HG03571 (cell line): ENCODE results near the gene CDH12.
"Not testable (repeated sequence)": the region's sequence is repeated elsewhere in the genome, so short reads cannot be mapped to it uniquely, and the experiment has no call there.

Experiments used
- ATAC-seq: cut with Tn5 transposase; IDR thresholded peaks from one replicate; pipeline ENCODE4 v1.9.1; 2021; ENCODE audit not compliant: unreplicated experiment

Gene CDH12

DNA sequence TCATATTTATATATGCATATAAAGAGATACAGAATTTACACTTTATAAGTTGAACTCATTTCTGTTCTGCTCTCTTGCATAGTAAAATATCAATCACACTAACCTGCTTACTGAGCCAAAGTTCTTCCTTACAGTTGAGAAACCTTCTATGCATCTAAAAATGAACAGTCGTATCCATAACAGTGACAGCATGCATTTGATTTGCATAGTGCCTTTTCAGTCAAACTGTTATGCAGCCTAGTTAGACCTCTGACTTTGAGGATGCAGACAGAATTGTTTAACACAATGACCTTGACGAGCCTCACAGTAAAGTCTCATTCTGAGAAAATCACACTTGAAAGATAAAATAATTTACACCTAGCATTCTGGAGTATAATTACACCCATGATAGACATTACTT is 683.9 kb downstream of the CDH12 start:
- ATAC-seq = not testable (repeated sequence)

DNA sequence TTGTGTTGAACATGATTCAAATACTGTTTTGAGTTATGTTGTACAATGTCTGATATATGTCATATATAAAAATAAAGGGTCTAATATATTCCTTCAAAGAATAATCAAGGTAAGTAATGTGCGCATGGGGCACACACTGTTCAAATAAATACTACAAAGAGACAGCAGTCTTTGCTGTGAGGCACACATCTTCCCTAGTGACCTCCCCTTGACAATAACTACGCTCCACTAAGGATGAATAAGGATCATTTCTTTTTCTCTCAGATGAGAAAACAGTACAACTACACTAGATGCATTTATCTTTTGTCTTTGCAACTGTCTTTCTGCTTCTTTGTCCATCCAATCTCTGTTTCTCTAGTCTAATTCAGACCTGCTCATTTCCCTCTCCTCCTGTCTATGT is 684.4 kb downstream of the CDH12 start:
- ATAC-seq = not testable (repeated sequence)

DNA sequence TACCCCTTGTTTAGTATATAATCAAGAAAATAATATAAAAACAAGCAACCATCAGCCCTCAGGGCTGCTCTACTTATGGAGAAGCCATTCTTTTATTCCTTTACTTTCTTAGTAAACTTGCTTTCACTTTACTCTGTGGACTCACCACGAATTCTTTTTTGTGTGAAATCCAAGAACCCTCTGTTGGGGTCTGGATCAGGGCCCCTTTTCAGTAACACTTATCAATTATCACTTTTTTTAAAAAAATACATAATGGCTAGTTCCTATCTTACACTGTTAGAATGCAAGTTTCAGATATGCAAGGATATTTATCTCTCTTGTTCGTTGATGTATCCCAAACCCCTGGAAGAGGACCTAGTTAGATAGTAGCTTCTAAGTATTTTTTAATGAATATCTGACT is 687.2 kb downstream of the CDH12 start:
- not testable (repeated sequence) for ATAC-seq

DNA sequence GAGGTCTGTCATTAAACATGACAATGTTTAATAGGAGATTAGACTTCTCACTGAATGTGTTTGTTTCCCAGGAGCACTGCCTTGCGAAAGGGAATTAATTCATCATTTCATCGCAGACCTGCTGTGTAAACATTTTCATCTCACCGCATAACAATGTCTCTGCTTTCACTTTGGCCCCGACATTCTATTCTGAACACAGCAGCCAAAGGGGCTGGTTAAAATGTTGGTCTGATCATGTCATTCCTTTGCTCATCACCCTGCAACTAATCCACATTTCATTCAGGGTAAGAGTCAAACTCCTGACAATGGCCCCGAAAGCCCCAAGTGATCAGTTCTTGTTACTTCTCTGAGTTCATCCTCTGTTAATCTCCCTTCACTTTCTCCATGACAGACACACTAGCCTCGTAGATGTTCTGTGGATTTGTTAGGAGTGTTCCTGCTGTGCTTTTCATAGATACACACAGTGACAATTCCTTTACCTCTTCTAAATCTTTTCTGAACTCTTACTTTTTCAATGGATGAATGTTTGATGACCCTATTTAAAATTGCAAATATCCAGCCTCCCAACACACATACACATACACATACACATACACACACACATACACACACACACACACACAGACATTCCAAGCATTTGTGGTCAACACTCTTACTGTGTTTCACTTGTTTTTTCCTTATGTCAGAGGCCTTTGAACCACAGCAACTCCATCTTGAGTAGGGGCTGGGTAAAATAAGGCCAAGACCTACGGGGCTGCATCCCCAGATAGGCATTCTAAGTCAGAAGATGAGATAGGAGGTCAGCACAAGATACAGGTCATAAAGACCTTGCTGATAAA is 688.0 kb downstream of the CDH12 start:
- not testable (repeated sequence) for ATAC-seq

DNA sequence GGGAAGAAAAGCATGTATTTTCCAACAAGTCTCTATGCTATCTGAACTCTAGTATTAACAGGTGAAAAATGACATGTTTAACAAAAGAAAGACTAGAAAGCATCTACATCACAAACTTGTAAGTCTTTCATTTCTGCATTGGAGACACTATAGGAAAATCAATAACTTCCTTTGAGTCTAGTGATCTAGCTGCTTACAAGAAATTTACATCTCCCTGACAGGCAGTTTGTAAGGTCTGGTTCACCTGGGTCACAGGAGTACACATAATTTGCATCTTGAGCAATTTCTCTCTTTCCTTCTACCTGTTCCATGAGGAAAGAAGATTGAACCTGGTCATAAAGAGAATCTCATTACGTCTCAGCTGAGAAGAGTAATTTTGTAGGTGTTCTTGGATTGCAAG is 696.2 kb downstream of the CDH12 start:
- ATAC-seq = not testable (repeated sequence)

DNA sequence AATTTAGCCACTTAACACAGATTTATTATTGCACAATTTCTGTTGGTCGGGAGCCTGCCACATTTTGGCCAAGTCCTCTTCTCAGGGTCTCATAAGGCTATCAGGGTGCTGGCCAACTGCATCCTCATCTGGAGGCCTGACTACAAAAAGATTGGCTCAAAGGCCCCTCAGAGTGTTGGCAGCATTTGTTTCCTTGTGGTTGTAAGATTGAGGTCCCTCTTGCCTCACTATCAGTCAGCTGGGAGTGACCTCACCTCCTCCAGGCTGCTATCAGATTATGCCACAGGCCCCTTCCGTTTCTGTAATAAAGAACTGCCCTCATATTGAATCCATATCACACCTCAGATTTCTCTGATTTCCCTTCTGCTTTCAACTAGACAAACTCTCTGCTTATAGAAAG is 698.4 kb downstream of the CDH12 start:
- not testable (repeated sequence) for ATAC-seq

DNA sequence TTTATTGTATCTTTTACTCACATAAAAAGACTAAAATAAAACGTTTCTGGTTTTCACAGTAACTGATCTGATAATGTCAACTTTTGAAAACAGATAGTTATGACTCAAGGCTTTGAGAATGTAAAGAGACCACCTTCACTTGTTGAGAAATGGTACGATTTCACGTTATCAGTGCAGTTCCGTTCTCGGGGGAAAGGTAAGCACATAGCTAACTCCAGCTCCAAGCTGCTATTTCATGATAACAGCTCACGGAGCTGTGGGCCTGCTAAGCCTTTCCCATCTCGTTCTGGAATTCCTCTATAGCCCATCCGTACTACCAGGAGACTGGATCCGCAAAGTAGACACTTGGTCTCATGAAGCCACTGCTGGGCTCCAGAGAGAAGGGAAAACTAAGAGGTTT is 701.3 kb downstream of the CDH12 start:
- ATAC-seq = not testable (repeated sequence)

DNA sequence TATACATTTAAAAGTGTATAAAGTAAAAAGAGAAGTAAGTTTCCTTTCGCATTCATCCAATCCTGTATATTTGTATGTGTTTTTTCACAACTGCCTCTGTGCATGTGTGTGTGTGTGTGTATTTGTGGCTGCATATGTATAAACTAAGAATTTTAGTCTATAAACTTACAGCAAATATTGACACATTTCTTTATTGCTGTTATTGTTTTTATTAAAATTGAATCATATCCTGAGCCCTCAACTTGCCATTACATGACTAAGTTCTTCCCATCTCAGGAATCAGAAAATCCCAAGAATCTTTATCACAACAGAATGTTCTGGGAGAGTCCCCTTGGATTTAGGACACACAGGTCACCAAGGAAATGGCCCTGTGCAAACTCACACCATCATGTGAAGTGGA is 712.7 kb downstream of the CDH12 start:
- not testable (repeated sequence) for ATAC-seq

DNA sequence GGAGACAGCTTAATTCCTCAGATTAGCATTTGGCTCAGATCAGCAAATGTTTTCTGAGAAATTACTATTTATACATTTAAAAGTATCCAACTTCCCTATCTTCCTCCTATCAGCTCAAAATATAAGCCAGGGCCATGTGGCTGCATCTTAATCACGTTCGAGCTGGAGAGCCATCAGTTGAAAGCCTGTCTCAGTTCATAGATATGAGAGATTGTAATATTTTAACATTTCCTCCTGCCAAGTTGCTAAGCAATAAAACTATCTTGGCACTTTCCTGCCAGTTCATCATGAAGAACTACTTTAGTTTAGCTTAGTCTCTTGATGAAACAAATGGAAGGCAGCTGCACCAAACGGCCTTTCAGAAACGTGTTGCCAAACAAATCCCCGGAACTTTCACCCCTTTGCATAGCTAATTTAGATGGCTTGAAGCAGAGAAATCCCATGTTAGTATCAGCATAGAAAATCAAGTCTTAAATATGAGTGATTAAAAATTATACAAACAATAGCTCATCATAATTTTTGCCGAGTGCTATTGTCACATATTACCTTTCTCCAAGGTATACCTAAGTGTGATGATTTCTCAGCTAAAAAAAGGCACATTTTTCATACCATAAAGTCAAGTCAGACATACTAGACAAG is 713.4 kb downstream of the CDH12 start:
- ATAC-seq = not testable (repeated sequence)

DNA sequence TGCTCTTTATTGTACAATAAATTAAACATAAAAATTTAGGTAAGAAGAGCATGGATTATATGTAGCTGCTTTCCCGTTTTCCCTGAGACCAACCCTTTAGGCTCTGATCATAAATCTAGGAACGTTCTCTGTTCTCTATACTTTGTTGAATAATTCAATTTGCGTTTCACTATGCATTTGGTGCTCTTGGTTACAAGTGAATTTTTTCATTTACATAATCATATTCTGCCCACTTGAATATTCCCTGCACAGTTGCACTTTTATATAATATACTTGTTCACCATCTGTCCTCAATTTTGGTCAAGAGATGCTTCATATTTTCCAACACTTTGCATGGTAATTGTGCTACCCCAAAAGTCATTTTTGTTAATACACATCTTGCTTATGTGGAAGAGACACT is 741.8 kb downstream of the CDH12 start:
- no peak for ATAC-seq

DNA sequence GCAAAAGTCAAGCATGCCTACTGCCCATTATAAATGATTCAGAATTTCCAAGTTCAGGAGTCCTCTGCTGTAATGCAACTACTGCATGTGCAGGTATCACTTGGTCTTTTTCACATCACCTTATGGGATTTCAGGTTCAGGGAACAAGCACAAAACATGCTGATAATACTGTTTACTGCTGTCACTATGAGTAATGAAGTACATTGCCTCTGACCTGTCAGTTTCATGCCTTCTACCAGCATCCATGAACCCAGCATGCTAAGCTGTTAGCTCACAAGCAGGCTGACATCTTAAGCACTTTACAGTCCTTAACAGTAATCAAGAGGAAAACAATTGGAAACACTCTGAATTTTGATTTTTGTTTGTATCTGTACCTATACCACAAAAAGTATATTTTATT is 743.8 kb downstream of the CDH12 start:
- ATAC-seq = no peak

DNA sequence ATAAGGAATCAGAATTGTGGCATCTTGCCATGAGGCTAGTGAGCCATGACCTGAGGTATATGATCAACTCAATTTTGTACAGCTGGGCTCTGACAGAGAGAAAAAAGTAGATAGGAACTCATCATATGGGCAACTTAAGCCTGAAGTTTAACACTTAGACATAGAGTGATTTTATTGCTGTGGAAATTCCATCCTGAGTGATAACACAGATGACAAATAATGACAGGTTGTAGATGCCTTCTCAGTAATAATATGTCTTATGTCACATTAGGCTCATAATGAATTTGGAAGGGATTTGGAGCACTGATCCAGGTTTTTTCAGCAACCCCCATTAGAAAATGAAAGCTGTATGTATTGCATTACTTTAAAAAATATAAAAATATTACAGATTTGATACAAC is 744.6 kb downstream of the CDH12 start:
- no peak for ATAC-seq

DNA sequence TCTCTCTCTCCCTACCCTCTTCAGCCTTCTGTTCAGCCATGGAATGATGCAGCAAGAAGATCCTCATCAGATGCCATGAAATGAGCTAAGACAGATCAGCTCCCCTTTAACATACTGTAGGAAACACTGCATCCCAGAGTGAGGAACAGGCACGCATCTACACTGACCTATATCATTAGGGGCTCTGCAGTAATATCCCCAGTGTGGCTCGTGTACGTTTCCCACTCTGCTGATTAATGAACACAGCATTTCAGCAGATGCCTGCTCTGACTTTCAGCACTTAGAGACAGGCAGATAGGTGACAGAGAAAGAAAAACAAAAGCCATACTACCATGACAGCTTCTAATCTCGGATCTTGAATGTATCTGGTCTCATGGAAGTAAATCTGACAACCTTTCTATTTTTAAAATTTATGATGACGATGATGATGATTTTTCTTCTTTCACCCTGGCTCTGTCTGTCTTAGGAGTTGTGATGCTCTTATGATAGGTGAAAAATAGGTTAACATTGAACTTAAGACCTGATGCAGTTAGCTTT is 750.3 kb downstream of the CDH12 start:
- no peak for ATAC-seq

DNA sequence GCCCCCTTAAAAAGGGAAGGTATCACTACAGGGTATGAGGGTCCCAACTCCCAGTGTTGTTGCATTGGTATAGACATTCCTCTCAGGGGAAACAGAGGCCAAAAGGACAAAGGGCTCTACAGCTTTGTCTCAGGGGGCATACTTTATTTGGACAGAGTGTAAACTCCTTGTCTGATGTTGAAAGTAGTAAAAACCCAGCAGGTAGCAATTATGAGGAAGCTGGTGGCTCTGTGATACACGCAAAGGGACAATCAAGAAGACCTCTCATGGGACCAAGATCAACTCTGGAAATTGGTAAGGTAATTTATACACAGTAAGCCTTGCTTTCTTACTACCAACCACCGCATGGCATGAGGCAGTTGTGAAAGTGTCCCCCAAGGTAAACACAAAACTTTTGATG is 764.6 kb downstream of the CDH12 start:
- ATAC-seq = no peak

DNA sequence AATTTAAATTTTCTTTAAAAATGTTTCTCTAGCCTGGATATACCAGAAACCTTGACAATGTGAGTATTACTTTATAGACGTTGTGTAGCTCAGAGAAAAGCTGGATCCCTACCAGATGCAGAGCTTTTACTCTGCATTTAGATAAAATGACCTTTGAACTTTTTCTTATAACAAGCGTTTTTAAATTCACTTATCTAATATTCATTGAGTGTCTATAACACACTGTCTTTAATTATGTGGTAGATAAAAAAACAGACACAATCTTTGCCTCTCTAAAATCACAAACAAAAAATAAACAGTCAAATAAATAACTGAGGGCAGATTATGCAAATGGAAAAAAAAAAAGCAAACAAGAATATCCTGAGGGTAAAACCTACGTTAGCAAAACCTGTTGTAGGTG is 773.6 kb downstream of the CDH12 start:
- no peak for ATAC-seq

DNA sequence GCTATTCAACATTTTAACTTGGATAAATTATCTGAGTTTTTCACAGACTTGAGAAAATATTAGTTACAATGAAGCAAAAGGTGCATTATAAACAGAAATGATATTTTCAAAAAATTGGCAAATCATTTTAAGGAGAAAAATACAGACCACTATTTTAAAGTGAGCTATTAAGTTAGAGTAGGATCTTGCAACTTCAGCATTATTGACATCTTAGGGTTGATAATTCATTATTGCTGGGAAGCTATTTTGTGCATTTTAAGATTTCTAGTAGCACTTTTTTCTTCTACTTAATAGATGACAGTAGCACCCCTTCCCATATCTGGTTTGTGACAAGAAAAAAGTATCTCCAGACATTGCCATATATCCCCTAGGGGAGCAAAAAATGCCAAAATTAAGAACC is 774.1 kb downstream of the CDH12 start:
- ATAC-seq = no peak

DNA sequence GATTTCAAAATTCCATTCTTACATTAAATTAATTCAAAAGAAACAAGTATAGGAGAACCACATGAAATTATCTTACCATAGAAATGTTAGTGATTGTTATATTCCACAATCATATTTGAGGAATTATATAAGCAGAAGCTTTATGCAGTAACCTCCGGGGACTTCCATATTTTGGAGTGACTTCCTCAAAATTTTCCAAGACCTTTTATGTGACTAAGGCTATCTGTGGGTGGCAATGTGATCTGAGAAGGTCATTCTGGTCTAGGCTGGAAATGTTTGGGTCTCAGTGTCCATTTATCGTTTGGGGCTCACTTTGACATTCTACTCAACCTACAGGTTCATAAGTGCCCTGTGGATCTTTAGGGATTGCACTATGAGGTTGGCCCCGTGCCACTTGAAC is 776.6 kb downstream of the CDH12 start:
- ATAC-seq = no peak

DNA sequence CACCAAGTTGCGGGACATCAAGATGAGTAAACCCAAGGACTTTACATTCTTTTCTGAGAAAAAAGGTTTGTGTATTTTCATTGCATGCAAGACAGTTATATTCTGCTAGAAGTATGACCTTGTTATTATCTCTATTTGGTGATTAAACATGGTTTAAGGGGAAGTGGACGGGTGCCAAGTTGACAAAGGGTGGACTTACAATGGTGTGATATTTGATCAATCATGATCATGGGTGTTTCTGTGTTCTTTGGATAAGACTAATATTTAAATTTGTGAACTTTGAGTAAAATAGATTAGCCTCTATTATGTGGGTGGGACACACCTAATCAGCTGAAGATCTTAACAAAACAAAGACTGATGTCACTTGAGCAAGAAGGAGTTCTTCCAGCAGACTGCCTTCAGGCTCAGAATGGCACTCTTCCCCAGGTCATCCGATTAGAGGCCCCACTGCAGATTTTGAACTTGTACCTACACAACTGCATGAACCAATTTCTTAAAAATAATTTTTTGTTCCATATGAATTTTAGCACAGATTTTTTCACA is 782.9 kb downstream of the CDH12 start:
- no peak for ATAC-seq

DNA sequence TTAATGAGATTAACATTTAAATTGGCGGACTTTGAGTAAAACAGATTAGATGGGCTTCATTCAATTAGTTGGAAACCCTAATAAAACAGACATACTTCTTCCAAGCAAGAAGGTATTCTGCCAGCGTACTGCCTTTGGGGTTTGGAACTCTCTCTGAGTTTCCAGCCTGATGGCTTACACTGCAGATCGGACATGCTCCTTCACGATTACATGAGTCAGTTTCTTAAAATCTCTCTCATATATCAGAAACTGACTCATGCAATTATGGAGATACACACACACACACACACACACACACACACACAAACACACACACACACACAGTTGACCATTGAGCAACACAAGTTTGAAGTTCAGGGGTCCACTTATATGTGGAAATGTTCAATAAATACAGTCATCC is 789.4 kb downstream of the CDH12 start:
- ATAC-seq = no peak

DNA sequence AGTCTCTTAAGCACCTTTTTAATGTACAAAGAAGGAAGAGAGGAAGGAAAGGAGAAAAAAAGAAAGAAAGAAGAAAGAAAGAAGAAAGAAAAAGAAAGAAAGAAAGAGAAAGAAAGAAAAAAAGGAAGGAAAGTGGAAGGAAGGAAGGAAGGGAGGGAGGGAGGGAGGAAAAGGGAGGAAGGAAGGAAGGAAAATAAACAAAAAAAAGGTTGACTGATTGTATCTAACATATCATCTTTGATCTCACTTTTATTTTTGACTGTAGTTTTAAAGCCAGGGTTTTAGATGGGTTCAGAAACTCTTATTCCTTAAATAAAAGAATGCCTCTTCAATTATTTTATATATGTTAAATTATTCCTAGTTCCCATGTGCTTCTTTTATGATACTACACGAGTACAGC is 794.5 kb downstream of the CDH12 start:
- no peak for ATAC-seq

DNA sequence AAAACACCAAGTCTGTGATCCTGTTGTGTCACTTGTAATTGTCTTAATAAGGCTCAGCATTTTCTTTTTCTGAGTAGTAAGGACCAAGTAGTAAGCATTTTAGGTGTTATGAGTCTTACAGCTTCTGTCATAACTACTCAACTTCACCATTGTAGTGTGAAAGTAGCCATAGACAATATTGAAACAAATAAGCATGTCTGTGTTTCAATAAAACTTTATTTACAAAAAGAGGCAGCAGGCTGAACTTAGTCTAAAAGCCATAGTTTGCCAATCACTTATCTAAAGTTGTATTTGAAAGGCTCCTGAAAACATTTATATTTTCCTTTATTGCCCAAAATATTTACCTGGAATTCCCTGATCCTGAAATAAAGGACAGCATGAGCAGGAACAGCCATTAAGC is 796.1 kb downstream of the CDH12 start:
- no peak for ATAC-seq

DNA sequence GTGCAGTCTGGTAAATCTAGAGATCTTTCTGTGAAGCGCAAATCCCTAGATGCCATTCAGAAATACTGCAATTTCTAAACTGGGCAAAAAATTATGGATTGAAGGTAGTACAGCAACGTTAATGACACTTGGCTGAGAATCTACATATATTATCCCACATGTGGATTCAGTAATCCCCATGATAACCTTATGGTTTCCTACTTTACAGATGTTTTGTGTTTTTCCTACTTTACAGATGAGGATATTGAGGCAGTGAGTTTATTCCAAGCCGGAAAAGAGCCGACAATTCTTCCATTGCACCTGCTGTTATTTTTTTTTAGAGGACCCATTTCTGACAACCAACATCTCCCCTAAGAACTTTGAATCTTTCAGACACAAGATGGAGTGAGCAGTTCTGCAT is 796.5 kb downstream of the CDH12 start:
- no peak for ATAC-seq
